HL-60/S4 treated with retinoic acid at 250 ng/mL for 4 days and 3 days (cell line): ENCODE results near the gene PIP5K1B.

ENCODE experiments used
- in situ Hi-C: fragments of 300-500 bp; cut with MboI; formaldehyde crosslinking; loops from 2 replicates; pipeline ENCODE4 v1.7.0; 2022; ENCODE audit warnings: low sequenced_read_pairs

PIP5K1B gene

DNA sequence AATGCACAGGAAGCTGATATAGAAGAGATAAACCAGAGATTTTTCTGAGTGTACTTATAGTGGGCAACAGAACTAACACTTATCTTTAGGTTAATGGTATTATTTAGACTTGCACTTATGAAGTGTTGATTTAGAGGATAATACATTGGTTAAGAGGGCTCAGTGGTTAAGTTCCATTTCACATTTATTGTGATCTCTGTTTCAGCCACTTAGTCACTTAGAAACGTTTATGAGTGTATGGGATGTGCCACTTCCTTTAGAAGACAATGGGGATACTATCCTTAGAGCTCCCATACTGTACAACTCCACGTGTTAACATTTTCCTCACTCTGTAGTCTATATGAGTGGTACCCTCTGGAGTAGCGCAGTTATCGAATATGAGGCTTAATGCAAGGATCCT, 57.5 kb downstream of the PIP5K1B start:
- in situ Hi-C loops = no loop called here

DNA sequence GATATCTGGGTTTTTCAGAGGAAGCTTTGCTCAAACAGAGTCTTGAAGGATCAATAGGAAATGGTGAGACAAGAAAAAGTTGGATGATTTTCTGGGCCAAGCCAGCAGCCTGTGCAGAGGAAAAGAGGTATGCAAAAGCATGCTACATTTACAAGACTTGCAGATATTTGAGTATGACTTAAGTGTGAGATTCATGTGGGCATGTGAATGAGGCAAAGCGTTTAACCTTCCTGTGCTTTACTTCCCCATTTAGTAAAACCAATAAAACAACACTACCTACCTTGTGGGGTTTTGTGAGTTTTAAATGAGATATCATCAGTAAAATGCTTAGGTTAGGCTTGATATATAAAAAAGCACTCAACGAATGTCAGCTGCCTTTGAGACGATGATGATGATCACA, 58.1 kb downstream of the PIP5K1B start:
- in situ Hi-C loops = no loop called here

DNA sequence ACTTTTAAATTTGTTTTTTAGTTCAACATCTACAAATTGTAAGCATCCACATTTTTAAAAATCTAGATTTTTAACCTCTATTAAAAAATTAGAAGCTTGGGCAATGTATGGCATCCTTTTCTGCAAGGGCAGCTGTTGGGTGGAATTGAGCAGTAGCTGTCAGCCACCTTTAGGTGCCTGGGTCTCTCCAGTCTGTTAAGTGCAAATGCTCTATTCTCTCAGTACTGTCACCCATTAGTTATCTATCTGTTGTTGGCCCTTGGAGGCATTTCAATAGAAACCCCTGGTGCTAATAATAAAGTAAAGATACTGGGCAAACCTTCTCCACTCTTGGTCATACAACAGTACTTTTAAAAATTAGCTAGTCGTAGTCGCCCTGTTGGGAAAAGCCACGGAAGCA, 63.6 kb downstream of the PIP5K1B start:
- in situ Hi-C loops = no loop called here

DNA sequence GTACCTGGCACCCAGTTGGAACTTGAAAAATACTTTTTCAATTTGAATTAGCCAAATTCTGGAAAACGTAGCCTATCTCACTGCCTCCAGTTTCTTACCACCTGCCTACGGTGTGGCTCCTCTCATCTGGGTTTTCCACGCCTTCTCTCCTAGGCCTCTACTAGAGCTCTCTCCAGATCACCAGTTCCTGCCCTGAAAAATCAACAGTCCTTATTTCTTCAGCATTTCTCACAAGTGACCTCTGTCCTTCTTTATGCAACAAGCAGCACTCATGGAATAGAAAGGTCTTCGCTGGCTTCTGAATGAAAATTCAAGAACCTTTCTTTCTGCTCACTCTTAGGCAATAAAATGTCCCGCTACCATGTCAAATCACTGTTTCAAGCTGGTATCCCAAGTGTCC, 64.8 kb downstream of the PIP5K1B start:
- in situ Hi-C loops = no loop called here

DNA sequence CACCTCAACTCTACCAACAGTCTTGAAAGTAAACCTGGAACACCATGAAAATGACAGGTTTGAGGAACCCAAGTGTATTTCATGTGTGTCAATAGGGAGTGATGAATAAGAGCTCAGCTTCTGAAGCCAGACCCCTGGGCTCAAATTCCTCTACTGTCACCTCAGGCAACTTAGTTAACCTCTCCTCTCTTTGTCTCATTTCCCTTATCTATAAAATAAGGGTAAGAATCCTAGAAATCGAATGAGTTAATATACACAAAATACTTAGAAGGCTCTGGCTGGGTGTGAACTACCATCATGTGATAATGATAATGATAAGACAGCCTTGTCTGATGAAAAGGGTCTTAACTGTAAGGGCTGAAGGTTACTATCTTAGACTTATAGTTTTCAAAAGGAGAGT, 66.3 kb downstream of the PIP5K1B start:
- in situ Hi-C loops = no loop called here

DNA sequence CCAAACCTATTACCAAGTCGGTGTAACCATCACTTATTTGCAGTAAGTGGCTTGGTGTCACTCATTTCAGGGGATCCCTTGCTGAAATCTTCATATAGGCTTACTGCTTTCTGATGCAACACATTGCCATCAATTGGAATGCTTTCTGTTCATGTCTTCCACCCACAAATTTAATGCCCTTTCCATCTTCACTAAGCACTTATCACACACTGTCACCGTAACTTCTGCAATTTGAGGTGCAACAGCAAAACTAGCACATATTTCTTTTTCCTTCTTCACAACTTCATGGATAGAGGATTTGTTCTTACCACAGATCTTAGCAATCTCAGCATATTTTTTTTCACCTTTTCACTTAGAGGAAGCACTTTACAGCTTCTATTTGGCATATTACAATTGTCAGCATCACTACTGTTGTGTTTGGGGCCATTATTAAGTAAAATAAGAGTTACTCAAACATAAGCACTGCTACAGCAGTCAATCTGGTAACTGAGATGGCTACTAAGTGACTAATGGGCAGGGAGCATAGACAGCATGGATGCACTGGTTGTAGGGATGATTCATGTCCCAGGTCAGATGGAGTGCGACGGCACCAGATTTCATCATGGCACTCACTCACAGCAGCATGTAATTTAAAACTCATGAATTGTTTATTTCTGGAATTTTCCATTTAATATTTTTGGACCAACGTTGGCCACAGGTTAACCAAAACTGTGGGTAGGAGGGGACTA, 70.1 kb downstream of the PIP5K1B start:
- in situ Hi-C loops = loop anchor here (25.0 kb wide), 1 partner anchor 237 kb away; the partner anchor contains the start of gene PRKACG

DNA sequence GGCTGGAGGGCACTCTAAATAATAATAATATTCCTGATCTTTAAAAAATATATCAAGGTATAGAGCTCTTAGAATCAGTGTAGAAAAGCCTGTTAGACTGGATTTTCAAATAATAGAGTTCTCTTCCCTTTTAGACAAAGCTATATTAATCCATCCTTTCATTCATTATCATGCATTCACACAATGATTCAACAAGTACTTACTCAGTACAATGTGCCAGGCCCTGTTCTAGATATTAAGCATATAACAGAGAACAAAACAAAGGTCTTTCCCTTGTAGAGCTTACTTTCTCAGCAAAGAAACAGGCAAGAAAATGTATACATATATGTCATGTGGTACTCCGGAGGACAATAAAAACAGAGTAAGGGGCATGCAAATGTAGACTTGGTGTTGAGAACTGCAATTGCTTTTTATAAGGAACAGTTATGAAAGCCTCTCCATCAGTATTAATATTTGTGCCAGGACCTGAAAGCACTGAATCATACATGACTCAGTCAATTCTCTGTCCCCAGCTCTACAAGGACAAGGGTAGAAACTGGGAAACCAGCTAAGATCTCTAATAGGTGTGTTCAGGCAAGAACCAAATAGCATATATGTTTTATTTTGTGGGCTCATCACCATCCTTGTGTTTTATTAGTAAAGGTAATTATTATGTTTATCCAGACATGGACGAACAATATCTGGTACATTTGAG, 72.2 kb downstream of the PIP5K1B start:
- in situ Hi-C loops = loop anchor here (25.0 kb wide), 1 partner anchor 235 kb away; the partner anchor contains the start of gene PRKACG

DNA sequence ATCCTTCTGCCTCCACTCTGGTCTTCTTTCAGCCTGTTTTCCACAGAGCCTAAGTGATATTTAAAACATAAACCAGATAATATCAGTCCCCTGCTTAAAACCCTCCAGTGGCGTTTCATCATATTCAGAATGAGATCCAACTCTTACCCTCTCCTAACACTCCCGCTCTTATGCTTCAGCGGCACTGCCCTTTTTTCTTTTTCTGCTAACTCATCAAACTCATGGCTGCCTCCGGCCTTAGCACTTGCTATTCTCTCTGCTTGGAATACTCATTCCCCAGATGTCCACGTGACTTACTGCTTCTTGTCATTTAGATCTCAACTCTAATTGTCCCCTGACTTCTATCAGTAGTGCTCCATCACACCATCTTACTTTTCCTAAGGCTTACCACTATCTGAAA, 73.6 kb downstream of the PIP5K1B start:
- in situ Hi-C loops = loop anchor here (25.0 kb wide), 1 partner anchor 234 kb away; the partner anchor contains the start of gene PRKACG

DNA sequence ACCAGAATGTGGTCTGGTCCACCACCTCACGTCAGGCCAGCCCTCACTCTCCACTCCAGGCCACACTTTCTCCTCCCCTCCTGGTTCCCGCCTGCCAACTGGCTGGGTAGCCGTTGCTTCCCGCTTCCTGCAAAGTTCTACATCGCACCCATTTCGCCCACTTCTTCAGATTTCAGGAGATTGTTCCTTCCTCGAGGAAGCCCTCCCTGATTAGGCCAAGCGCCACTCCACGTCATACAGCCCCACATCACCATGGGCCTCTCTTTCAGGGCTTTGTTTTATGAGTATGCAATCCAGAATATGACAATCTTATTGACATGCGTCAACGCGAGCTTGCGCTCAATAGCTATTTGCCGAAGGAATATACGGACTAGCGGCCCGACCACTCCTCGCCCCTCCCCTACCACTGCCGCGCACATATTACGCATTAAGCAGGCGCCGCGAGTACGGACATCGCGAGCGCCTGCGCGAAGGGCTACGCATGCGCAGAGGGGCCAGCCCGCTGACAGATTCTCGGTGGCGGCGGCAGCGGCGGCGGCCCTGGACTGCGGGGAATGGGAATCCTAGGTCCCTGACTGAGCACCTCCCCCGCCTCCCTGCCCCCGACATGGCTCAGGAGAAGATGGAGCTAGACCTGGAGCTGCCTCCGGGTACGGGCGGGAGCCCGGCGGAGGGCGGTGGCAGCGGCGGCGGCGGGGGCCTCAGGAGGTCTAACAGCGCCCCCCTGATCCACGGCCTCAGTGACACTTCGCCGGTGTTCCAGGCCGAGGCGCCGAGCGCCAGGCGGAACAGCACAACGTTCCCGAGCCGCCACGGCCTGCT, 74.7 kb downstream of the PIP5K1B start:
- in situ Hi-C loops = loop anchor here (25.0 kb wide), 1 partner anchor 233 kb away; the partner anchor contains the start of gene PRKACG

DNA sequence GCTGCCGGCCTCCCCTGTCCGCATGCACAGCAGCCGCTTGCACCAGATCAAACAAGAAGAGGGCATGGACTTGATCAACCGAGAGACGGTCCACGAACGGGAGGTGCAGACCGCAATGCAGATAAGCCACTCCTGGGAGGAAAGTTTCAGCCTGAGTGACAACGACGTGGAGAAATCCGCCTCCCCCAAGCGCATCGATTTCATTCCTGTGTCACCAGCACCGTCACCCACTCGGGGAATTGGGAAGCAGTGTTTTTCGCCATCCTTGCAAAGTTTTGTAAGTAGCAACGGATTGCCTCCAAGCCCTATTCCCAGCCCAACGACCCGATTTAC, 75.3 kb downstream of the PIP5K1B start:
- in situ Hi-C loops = loop anchor here (25.0 kb wide), 1 partner anchor 232 kb away; the partner anchor contains the start of gene PRKACG

DNA sequence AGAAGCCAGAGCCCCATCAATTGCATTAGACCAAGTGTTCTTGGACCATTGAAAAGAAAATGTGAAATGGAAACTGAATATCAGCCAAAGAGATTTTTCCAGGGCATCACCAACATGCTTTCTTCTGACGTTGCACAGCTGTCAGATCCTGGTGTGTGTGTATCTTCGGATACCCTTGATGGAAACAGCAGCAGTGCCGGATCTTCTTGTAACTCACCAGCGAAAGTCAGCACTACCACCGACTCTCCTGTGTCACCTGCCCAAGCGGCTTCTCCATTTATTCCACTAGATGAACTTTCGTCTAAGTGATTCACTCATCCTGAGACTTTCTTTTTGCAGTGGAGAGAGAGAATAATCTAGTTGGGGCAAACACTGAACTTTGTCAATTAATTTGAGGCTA, 75.7 kb downstream of the PIP5K1B start:
- in situ Hi-C loops = loop anchor here (25.0 kb wide), 1 partner anchor 232 kb away; the partner anchor contains the start of gene PRKACG

DNA sequence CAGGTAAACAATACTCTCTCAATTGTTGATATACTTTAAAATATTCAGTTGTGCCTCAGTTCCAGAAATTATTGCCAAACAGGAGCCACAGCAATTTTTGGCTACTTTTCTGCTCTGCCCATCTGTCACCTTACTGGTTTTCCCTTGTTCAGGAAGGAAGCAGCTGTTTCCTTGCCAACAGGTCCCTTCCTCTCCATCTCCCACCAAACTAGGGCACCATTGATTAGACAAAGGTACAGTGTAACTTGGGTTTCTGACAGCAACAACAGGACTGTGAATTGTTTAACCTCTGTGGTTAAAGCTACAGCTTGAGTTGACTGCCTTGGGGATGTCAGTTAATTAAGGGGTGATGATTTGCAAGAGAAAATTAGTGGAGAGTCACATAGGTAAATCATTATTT, 76.9 kb downstream of the PIP5K1B start:
- in situ Hi-C loops = loop anchor here (25.0 kb wide), 1 partner anchor 230 kb away; the partner anchor contains the start of gene PRKACG

DNA sequence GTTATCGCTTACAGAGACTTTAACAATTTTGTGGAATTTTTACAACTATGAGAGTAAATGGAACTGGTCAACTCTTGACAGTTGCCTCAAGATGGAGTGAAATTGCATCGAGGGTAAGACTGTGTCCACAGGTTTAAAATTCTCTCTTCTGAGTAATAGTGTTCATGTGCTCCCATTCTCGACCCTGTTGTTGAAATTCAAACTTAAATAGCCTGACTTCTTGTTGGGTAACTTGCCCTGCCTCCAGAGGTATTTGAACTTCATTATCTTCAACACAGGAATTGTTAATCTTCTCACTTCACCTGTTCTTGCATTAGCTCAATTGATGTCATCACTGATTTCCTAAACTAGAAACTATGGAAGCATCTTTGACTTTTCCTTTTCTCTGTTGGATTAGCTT, 77.5 kb downstream of the PIP5K1B start:
- in situ Hi-C loops = loop anchor here (25.0 kb wide), 1 partner anchor 230 kb away; the partner anchor contains the start of gene PRKACG

DNA sequence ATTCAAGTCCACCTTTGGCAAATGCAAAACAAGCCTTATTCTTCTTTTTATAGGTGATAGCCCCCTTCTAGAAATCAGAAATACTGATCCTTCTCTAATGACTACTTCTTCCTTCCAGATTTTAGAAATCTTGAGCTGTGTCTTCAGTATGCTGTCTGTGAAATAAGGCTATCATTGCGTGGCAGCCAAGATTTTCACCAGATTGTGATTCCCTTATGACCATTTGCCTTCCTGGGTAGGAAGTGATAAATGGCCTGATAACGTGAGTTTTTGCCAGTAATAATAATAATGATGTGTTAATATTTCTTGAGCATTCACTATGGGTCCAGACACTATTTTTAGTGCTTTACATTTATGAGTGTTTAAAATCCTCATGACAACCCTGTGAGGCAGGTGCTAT, 80.9 kb downstream of the PIP5K1B start:
- in situ Hi-C loops = loop anchor here (25.0 kb wide), 1 partner anchor 226 kb away; the partner anchor contains the start of gene PRKACG

DNA sequence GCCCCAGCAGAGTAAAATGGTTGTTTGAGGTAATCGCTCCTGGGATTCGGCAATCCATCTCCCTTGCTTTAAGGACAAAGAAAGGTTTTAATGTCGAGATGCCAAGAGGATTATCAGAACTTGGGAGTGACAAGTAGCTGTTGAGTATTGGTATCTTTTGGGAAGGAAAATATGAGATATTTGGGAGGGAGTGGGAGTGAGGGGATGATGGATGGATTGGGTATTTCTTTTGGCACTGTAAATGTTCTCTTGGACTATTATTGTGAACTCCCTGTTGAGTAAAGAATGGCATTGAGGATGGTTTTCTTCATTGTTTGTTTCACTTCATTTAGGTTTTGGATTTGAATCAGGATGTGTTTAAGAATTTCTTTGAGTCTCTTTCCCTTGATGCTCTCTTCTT, 86.1 kb downstream of the PIP5K1B start:
- in situ Hi-C loops = loop anchor here (25.0 kb wide), 1 partner anchor 221 kb away; the partner anchor contains the start of gene PRKACG

DNA sequence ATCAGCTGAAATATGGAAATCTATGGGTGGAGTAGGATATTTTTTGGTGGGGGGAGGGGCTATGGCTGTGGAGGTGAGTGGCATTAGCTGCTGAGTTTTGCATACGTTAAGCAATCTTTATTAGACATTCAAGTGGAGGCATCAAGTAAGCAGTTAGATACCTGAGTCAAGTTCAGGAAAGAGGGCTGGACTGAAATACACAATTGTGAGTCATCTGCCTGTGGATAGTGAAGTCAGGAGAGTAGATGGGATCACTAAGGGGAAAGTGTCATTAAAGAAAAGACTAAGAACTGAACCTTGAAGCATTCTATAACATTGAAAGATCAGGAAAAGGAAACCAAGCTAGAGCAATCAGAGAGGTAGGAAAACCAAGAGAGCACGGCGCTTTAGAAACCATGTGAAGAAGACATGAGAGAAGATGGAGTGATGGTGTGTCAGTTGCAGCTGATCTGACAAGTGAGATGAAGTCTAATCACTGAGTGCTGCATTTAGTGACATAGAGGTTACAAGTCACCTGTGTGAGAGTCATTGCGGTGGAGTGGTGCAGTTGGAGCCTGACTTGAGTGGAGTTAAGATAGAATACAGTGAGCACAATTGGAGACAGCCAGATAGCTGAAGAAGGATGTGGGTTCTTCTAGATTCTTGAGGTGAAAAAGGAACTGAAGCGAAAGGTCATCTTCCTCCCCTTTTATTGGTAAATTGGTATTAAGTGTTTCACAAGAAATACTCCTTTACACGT, 88.7 kb downstream of the PIP5K1B start:
- in situ Hi-C loops = loop anchor here (25.0 kb wide), 1 partner anchor 219 kb away; the partner anchor contains the start of gene PRKACG

DNA sequence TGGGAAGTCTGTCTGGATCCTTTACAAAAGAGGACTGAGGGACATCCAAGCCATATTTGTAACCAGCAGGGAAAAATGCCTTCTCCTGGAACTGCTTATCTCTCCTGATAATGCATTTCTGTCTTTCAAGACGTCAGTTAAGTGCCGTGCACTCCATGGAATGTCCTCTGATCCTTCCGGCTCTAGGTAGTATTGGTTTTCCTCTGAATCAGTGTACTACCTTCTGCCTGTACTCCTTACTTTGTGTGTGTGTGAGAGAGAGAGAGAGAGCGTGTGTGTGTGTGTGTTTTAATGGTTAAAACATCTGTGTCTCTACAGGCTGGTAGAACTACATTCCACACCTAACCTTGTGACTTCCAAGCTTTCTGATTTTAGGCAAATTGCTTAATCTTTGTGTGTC, 89.9 kb downstream of the PIP5K1B start:
- in situ Hi-C loops = loop anchor here (25.0 kb wide), 1 partner anchor 217 kb away; the partner anchor contains the start of gene PRKACG

DNA sequence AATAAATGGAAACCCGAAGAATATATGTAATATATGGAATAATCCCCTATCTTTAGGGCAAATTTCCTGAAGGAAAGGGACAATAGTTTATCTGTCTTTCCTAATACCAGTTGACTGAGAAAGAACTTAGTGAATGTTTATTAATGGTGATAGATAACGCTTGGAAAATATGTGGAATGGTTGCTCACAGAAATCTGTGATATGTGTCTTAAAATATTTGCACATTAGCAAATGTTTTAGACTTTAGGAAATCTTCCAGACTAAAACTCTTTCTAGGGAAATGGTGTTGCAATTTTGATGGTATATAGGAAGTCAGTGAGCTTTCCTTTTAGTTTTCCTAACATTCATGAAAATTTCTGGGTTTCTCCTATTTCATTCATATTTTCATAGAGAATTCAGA, 90.4 kb downstream of the PIP5K1B start:
- in situ Hi-C loops = loop anchor here (25.0 kb wide), 1 partner anchor 217 kb away; the partner anchor contains the start of gene PRKACG

DNA sequence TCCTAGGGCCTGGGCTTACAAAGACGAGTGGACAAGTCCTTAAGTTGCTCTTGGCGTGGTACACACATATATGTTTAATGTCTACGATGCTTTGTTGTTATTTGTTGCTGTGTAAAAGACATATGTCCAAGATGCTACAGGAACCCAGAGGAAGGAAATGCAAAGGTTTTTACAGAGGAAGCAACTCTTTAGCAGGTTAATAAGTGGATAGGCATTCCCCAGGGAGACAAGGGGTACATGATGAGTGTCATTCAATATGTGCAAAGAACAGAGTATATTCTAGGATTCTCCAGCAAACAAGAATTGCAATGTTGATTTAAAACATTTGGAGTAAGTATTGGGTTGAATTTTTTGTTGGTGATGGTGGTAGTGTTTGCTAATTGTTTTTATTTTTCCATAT, 92.1 kb downstream of the PIP5K1B start:
- in situ Hi-C loops = loop anchor here (25.0 kb wide), 1 partner anchor 215 kb away; the partner anchor contains the start of gene PRKACG

DNA sequence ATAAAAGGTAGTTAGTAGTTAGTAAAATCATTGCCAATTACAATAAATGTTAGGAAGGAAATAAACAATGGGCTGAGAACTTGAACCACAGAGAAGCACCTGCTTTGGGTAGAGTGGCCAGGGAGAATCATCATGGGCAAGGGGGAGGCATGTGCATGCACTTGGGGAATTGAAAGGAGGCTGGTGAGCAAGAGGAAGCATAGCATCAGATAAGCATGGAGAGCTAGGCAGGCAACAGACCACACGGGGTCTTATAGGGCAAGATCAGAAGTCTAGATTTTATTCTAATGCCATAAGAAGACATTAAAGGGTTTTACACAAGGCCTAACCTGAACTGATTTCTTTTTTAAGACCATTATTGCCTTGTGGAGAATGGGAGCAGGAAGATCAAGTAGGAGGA, 93.4 kb downstream of the PIP5K1B start:
- in situ Hi-C loops = loop anchor here (25.0 kb wide), 1 partner anchor 214 kb away; the partner anchor contains the start of gene PRKACG
